PC-3 (cell line): ENCODE results near the gene ACSS3. TPM values are rescaled to one million over a fixed set of nuclear protein-coding genes. Genes with fewer than 3 reads are reported as not detected.

Source experiments
- ATAC-seq: fragments of 200-7000 bp; cut with Tn5 transposase; 2 replicates; pipeline ENCODE4 v1.9.1; 2020; ENCODE audit warnings: mild to moderate bottlenecking, moderate library complexity
- BruUV-seq: library from RNA; stranded (reverse); fragments of 400-500 nt; replicated peaks from 2 replicates; lab custom pipeline; 2021; lab: Mats Ljungman, UMichigan
- CTCF ChIA-PET: fragments of 300-600 bp; sonication (Branson Sonifier 250); formaldehyde crosslinking; loops from one replicate; lab custom pipeline; 2022; ENCODE audit warnings: antibody characterized with exemption; lab: Charles Lee
- POLR2A ChIA-PET: fragments of 300-600 bp; sonication (Branson Sonifier 250); formaldehyde crosslinking; loops from one replicate; lab custom pipeline; 2022; ENCODE audit warnings: antibody characterized with exemption; ENCODE audit not compliant: unreplicated experiment; lab: Charles Lee
- DNase-seq: peaks from one replicate; pipeline ENCODE4 v3.0.0-alpha.2; 2015
- H2AFZ ChIP-seq: fragments of 300-600 bp; sonication (generic); 2 replicates; pipeline ENCODE4 v1.6.0; 2016; ENCODE audit warnings: antibody characterized with exemption, low read length
- H3F3A ChIP-seq: fragments of 300-600 bp; sonication (generic); one replicate; pipeline ENCODE4 v1.6.0; 2017; ENCODE audit warnings: antibody characterized with exemption, low read length, control low read depth, mild to moderate bottlenecking; ENCODE audit not compliant: unreplicated experiment
- H3K27ac ChIP-seq: fragments of 300-600 bp; sonication (generic); 2 replicates; pipeline ENCODE4 v1.5.1; 2016; ENCODE audit warnings: mild to moderate bottlenecking, low read length
- H3K27me3 ChIP-seq: fragments of 300-600 bp; sonication (generic); 2 replicates; pipeline ENCODE4 v1.6.1; 2016; ENCODE audit warnings: low read length, mixed read lengths
- H3K36me3 ChIP-seq: fragments of 300-600 bp; sonication (generic); 2 replicates; pipeline ENCODE4 v1.6.1; 2016; ENCODE audit warnings: low read depth, mixed run types, low read length, mixed read lengths
- H3K4me1 ChIP-seq: fragments of 300-600 bp; sonication (generic); 2 replicates; pipeline ENCODE4 v1.5.1; 2016; ENCODE audit warnings: low read length; ENCODE audit not compliant: insufficient read depth
- H3K4me2 ChIP-seq: fragments of 300-600 bp; sonication (generic); 2 replicates; pipeline ENCODE4 v1.6.0; 2016; ENCODE audit warnings: low read length
- H3K4me3 ChIP-seq: fragments of 300-600 bp; sonication (generic); 2 replicates; pipeline ENCODE4 v1.5.1; 2016; ENCODE audit warnings: mild to moderate bottlenecking, low read length, mixed read lengths
- H3K79me2 ChIP-seq: fragments of 300-600 bp; sonication (generic); 2 replicates; pipeline ENCODE4 v1.6.1; 2017; ENCODE audit warnings: low read length, mixed read lengths
- H3K9ac ChIP-seq: fragments of 300-600 bp; sonication (generic); 2 replicates; pipeline ENCODE4 v1.6.0; 2016; ENCODE audit warnings: mild to moderate bottlenecking, low read length
- H3K9me2 ChIP-seq: fragments of 300-600 bp; sonication (generic); replicated peaks from 2 replicates; pipeline ENCODE4 v1.6.1; 2016; ENCODE audit warnings: mixed run types, low read length, mixed read lengths
- H3K9me3 ChIP-seq: fragments of 300-600 bp; sonication (generic); 2 replicates; pipeline ENCODE4 v1.6.1; 2016; ENCODE audit warnings: low read length, mixed read lengths
- H4K20me1 ChIP-seq: fragments of 300-600 bp; sonication (generic); 2 replicates; pipeline ENCODE4 v1.6.1; 2016; ENCODE audit warnings: low read length, mixed read lengths
- EZH2 ChIP-seq: fragments of 300-600 bp; sonication (generic); IDR thresholded peaks from one replicate; pipeline ENCODE4 v1.6.1; 2017; ENCODE audit warnings: antibody characterized with exemption, mild to moderate bottlenecking, low read length; ENCODE audit not compliant: unreplicated experiment
- EZH2phosphoT487 ChIP-seq: fragments of 300-600 bp; sonication (generic); IDR thresholded peaks from 2 replicates; pipeline ENCODE4 v1.6.1; 2018; ENCODE audit warnings: mild to moderate bottlenecking, antibody characterized with exemption, low read length, borderline replicate concordance
- intact Hi-C: fragments of 100-400 bp; cut with micrococcal nuclease; formaldehyde crosslinking; loops from 2 replicates; pipeline ENCODE4 v1.9.0; 2023
- total RNA-seq: library from RNA; depleted of rRNA; stranded (reverse); fragments of >200 nt; gene quantifications from 2 replicates; pipeline ENCODE4 v1.2.3, GENCODE V29; 2014
- TF ChIP-seq, protein P1 (sequence below): fragments of 300-600 bp; sonication (generic); conservative IDR thresholded peaks from 2 replicates; pipeline ENCODE4 v1.5.1; 2017; ENCODE audit warnings: antibody characterized with exemption, low read depth, mild to moderate bottlenecking, low read length

Gene ACSS3
- total RNA-seq, 1 experiment from 2014 or later = not detected

DNA sequence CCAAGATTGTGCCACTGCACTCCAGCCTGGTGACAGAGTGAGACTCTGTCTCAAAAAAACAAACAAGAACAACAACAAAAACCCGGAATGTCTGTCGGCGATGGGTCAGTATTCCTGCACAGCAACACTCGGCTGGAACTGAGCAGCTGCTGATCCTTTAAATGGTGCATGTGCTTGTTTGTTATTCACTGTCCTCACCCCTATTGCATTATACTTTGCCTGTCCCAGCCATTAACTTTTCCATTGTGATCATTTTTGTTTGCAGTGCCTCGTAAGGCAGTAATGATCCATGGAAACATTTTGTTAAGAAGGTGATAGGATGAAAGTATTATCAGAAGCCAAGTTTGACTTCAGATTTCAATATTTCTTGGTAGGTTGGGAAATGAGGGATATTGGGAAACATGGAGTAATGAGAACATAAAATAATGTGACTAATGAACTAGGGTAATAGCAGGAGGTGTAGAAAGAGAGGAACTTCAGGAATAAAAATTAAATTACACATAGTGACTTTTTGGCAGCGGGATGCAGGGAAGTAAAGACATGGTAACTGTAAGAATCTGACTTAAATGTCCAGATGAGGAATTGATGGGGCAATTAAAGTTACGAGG is 6.1 kb downstream of the ACSS3 start:
- Histone ChIP-seq H3K9me2 (no peaks in the 10 kb centered on the region), H3K4me3 (no peak overlapping the region), H3K27me3 (peaks cover 10% of the 10 kb centered on the region), H3K79me2 (no peaks in the 10 kb centered on the region), H3K9me3 (no peaks in the 10 kb centered on the region), H4K20me1 (no peaks in the 10 kb centered on the region), H3K27ac (no peak overlapping the region), H3K4me2 (no peak overlapping the region), H3F3A (no peaks in the 10 kb centered on the region), H3K4me1 (no peaks in the 10 kb centered on the region), H3K9ac (no peak overlapping the region), H2AFZ (no peak overlapping the region), H3K36me3 (no peaks in the 10 kb centered on the region)
- BruUV-seq = no TSS peak
- intact Hi-C loops = no loop called here
- ChIA-PET CTCF (no interaction called here), POLR2A (no interaction called here)
- DNase-seq (no peak), ATAC-seq (no peak)
- TF ChIP-seq, protein P1, sequence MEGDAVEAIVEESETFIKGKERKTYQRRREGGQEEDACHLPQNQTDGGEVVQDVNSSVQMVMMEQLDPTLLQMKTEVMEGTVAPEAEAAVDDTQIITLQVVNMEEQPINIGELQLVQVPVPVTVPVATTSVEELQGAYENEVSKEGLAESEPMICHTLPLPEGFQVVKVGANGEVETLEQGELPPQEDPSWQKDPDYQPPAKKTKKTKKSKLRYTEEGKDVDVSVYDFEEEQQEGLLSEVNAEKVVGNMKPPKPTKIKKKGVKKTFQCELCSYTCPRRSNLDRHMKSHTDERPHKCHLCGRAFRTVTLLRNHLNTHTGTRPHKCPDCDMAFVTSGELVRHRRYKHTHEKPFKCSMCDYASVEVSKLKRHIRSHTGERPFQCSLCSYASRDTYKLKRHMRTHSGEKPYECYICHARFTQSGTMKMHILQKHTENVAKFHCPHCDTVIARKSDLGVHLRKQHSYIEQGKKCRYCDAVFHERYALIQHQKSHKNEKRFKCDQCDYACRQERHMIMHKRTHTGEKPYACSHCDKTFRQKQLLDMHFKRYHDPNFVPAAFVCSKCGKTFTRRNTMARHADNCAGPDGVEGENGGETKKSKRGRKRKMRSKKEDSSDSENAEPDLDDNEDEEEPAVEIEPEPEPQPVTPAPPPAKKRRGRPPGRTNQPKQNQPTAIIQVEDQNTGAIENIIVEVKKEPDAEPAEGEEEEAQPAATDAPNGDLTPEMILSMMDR = no peak

DNA sequence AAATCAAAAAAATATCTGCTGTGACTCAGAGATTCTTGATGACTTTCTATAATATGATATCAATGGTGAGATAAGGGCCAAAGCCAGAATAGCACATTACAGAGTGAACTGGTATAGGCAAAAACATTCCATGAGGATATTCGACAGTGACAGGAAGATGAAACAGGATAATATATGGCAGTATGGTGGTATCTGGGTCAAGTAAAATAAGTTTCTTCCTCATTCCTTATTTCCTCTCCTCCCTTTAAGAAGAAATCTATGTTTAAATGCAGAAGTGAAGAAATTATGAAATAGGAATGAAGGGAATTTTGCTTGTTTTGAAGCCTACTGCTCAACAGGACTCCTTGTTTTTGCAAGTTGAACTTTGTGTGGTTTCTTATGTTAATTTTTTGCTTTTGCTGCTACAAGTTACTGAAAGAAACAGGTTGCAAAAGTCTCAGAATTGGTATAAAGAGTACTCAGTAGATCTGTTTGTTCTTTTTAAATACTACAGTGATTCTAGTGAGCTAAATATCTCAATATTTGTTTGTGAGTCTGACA is 7.0 kb downstream of the ACSS3 start:
- CTCF ChIA-PET = no interaction called here
- no peak overlapping the region for H3K4me2 ChIP-seq
- no TSS peak for BruUV-seq
- no peak overlapping the region for H3K27ac ChIP-seq
- no peaks in the 10 kb centered on the region for H3F3A ChIP-seq
- DNase-seq = no peak
- intact Hi-C loops = no loop called here
- no peaks in the 10 kb centered on the region for H3K9me2 ChIP-seq
- H3K4me3 ChIP-seq = no peak overlapping the region
- no peak overlapping the region for H3K9ac ChIP-seq
- H2AFZ ChIP-seq = no peak overlapping the region
- H3K27me3 ChIP-seq = peaks cover 10% of the 10 kb centered on the region
- no peaks in the 10 kb centered on the region for H3K79me2 ChIP-seq
- no peaks in the 10 kb centered on the region for H4K20me1 ChIP-seq
- TF ChIP-seq, protein P1 = no peak
- TF ChIP-seq EZH2phosphoT487 = no peak
- TF ChIP-seq EZH2 = no peak
- H3K4me1 ChIP-seq = no peaks in the 10 kb centered on the region
- H3K36me3 ChIP-seq = no peaks in the 10 kb centered on the region
- POLR2A ChIA-PET = no interaction called here
- no peak for ATAC-seq
- H3K9me3 ChIP-seq = no peaks in the 10 kb centered on the region

DNA sequence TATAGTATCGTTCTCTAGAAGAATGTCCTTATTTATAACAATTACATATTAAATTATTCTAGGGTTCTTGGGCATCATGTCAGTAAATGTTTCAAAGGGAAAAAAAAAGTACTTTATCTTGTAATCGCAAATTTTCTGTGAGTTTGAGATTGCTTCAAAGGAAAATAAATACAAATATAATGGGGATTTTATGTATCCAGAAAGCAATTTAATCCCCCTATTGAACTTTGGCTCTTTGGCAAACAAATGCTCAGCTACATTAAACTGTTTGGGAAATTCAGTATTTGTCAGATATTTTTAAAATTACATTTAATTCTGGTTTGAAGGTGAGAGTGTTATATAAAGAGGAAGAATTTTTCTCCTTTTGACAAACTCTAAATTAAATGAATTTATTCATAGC is 8.0 kb downstream of the ACSS3 start:
- Histone ChIP-seq H3K9me2 (no peaks in the 10 kb centered on the region), H2AFZ (no peak overlapping the region), H3K9me3 (no peaks in the 10 kb centered on the region), H3K79me2 (no peaks in the 10 kb centered on the region), H3K27ac (no peak overlapping the region), H3K4me1 (no peaks in the 10 kb centered on the region), H4K20me1 (no peaks in the 10 kb centered on the region), H3K4me3 (no peak overlapping the region), H3F3A (no peaks in the 10 kb centered on the region), H3K36me3 (no peaks in the 10 kb centered on the region), H3K27me3 (peaks cover 10% of the 10 kb centered on the region), H3K9ac (no peak overlapping the region), H3K4me2 (no peak overlapping the region)
- DNase-seq (no peak), ATAC-seq (no peak)
- BruUV-seq = no TSS peak
- ChIA-PET CTCF (no interaction called here), POLR2A (no interaction called here)
- TF ChIP-seq EZH2 = no peak
- intact Hi-C loops = no loop called here
